CD4-positive, alpha-beta T cell (primary cell): ENCODE data around the gene KRTAP5-4. TPM values are rescaled to one million over a fixed set of nuclear protein-coding genes. Genes with fewer than 3 reads are reported as not detected.
A peak's percentile ranks its signal among the peaks of the same experiment; 100 is the strongest.

Experiments
- ATAC-seq: fragments of 200-7000 bp; cut with Tn5 transposase; one replicate; pipeline ENCODE4 v1.10.0; 2022; ENCODE audit warnings: mild to moderate bottlenecking; ENCODE audit not compliant: poor library complexity
- CTCF ChIA-PET: fragments of 350-600 bp; sonication (Branson Sonifier 250); formaldehyde crosslinking; loops from one replicate; lab custom pipeline; 2021; ENCODE audit warnings: antibody characterized with exemption, inconsistent platforms; lab: Charles Lee
- POLR2A ChIA-PET: fragments of 350-600 bp; sonication (Branson Sonifier 250); formaldehyde crosslinking; loops from one replicate; lab custom pipeline; 2021; ENCODE audit warnings: antibody characterized with exemption, inconsistent platforms; lab: Charles Lee
- DNase-seq, 14 experiments: peaks; one replicate each; pipeline ENCODE4 v3.0.0-alpha.2; 2013 to 2020; ENCODE audit warnings: mixed read lengths in 2 of 14
- H3K27ac ChIP-seq, 2 donors: one replicate each; pipeline versions ENCODE4 v1.5.1 to v1.7.0; 2013; ENCODE audit warnings: low read length in 2 of 2, low read depth in 1 of 2, mild to moderate bottlenecking in 1 of 2
- H3K27me3 ChIP-seq, 2 experiments: 1 replicate in 1 of 2; 2 replicates in 1 of 2; pipeline versions ENCODE4 v1.6.1 to v1.7.0; 2013; ENCODE audit warnings: low read length in 2 of 2, control low read depth in 1 of 2, mild to moderate bottlenecking in 1 of 2, moderate library complexity in 1 of 2; ENCODE audit not compliant: insufficient read depth in 2 of 2, control insufficient read depth in 1 of 2
- H3K36me3 ChIP-seq: one replicate; pipeline ENCODE4 v1.6.1; 2013; ENCODE audit warnings: low read length, control low read depth; ENCODE audit not compliant: insufficient read depth
- H3K4me1 ChIP-seq: one replicate; pipeline ENCODE4 v1.6.1; 2013; ENCODE audit warnings: low read length, control low read depth; ENCODE audit not compliant: insufficient read depth
- H3K4me3 ChIP-seq: one replicate; pipeline ENCODE4 v1.5.1; 2013; ENCODE audit warnings: mild to moderate bottlenecking, low read length, moderate library complexity
- H3K9me3 ChIP-seq, 2 experiments: 1 replicate in 1 of 2; 2 replicates in 1 of 2; pipeline versions ENCODE4 v1.6.1 to v1.7.0; 2013; ENCODE audit warnings: low read length in 2 of 2, mild to moderate bottlenecking in 2 of 2, control low read depth in 1 of 2, moderate library complexity in 1 of 2; ENCODE audit not compliant: control insufficient read depth in 1 of 2, insufficient read depth in 1 of 2
- H3K27ac Mint-ChIP-seq: one replicate; pipeline ENCODE4 v1.8.0; 2020; ENCODE audit warnings: mixed read lengths
- H3K27me3 Mint-ChIP-seq: one replicate; pipeline ENCODE4 v1.8.0; 2021; ENCODE audit warnings: mixed read lengths
- H3K36me3 Mint-ChIP-seq: one replicate; pipeline ENCODE4 v1.8.0; 2021; ENCODE audit warnings: low read depth, mixed read lengths
- H3K4me1 Mint-ChIP-seq: one replicate; pipeline ENCODE4 v1.8.0; 2021; ENCODE audit warnings: low read depth, mixed read lengths
- H3K4me3 Mint-ChIP-seq: one replicate; pipeline ENCODE4 v1.8.0; 2020; ENCODE audit warnings: mild to moderate bottlenecking, mixed read lengths
- H3K9me3 Mint-ChIP-seq: one replicate; pipeline ENCODE4 v1.8.0; 2020; ENCODE audit warnings: mixed read lengths
- CTCF ChIP-seq: fragments of 200-600 bp; IDR thresholded peaks from one replicate; pipeline ENCODE4 v1.8.0; 2022; ENCODE audit warnings: antibody characterized with exemption, mild to moderate bottlenecking
- intact Hi-C, 2 experiments: fragments of 100-400 bp; cut with DNase I in 1 of 2; cut with micrococcal nuclease in 1 of 2; formaldehyde crosslinking; loops; one replicate each; pipeline versions ENCODE4 v1.15.1 to v1.9.0; 2023 to 2025; cut with DNase I, micrococcal nuclease
- total RNA-seq, 174 experiments: library from RNA in 2 of 174; stranded (reverse) in 2 of 174; gene quantifications; one replicate each; pipeline ENCODE4 v1.2.3 and lab custom pipeline; 2021 to 2026

KRTAP5-4 gene
- total RNA-seq, 2 experiments from 2014 or later: not detected

- peaks cover 40% of the 10 kb centered on the region for H3K27me3 Mint-ChIP-seq
- Histone ChIP-seq H3K4me1 (peaks cover 10% of the 10 kb centered on the region), H3K27me3 (peaks cover 12% of the 10 kb centered on the region in 2 experiments), H3K9me3 (no peaks in the 10 kb centered on the region), H3K4me3 (no peak overlapping the region), H3K36me3 (no peaks in the 10 kb centered on the region), H3K27ac (no peak overlapping the region)
- no peaks in the 10 kb centered on the region for H3K36me3 Mint-ChIP-seq
- H3K9me3 Mint-ChIP-seq: no peaks in the 10 kb centered on the region
- H3K4me3 Mint-ChIP-seq: no peak overlapping the region
- intact Hi-C loops: loop anchor here (1.0 to 5.0 kb wide), 4 partner anchors 34 to 82 kb away; no protein-coding TSS in a partner anchor
- peak; percentile 26 to 78 (median 56) for DNase-seq
- POLR2A ChIA-PET: no interaction called here
- H3K4me1 Mint-ChIP-seq: peaks cover 10% of the 10 kb centered on the region
- H3K27ac Mint-ChIP-seq: no peak overlapping the region
- CTCF ChIA-PET: interaction anchor here (1.1 kb wide), 1 partner anchor 11 kb away, joined by 3 read pairs; no protein-coding TSS in a partner anchor
- TF ChIP-seq CTCF: peak; percentile 84
- peak; percentile 97 for ATAC-seq
Observed at GRCh38 chr11:1628506-1629325, 6.8 kb upstream of the KRTAP5-4 start.

- Mint-ChIP-seq H3K9me3 (no peaks in the 10 kb centered on the region), H3K36me3 (no peaks in the 10 kb centered on the region), H3K27ac (no peak overlapping the region), H3K4me3 (no peak overlapping the region), H3K4me1 (peaks cover 4% of the 10 kb centered on the region), H3K27me3 (peaks cover 21% of the 10 kb centered on the region)
- no peak for TF ChIP-seq CTCF
- no peak overlapping the region for H3K4me3 ChIP-seq
- no peaks in the 10 kb centered on the region for H3K36me3 ChIP-seq
- ChIA-PET POLR2A (no interaction called here), CTCF (no interaction called here)
- H3K27ac ChIP-seq: no peak overlapping the region
- ATAC-seq: no peak
- DNase-seq: no peak
- peaks cover 10% of the 10 kb centered on the region for H3K4me1 ChIP-seq
- no peaks in the 10 kb centered on the region for H3K9me3 ChIP-seq
- H3K27me3 ChIP-seq: peaks cover 3 to 5% of the 10 kb centered on the region in 2 experiments
- intact Hi-C loops: loop anchor here in 1 of 2 experiments (5.0 kb wide), 1 partner anchor 78 kb away; no protein-coding TSS in a partner anchor
Observed at GRCh38 chr11:1625541-1625940, 3.6 kb upstream of the KRTAP5-4 start.

DNA sequence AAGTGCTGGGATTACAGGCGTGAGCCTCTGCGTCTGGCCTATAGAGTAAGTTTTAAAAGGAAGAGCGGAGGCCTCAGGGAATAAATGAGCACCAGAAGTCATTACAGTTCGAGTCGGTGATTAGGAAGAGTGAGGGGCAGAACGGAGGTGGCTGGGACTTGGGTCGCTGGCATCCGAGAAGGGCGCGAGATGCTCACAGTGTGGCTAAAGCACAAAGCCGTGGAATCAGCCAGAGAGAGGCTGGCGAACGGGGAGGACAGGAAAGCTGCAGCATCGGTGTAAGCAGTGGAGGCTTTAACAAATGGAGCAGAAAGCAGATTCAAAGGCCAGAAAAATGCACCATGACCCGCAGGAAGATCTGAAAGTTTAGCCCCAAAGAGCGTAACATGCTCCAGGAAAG, 2.7 kb upstream of the KRTAP5-4 start:
- Mint-ChIP-seq H3K4me1 (peaks cover 5% of the 10 kb centered on the region), H3K27me3 (peaks cover 18% of the 10 kb centered on the region), H3K4me3 (no peak overlapping the region), H3K9me3 (no peaks in the 10 kb centered on the region), H3K27ac (no peak overlapping the region), H3K36me3 (no peaks in the 10 kb centered on the region)
- DNase-seq: no peak
- Histone ChIP-seq H3K36me3 (no peaks in the 10 kb centered on the region), H3K4me3 (no peak overlapping the region), H3K27ac (no peak overlapping the region), H3K27me3 (peaks cover 0 to 5% of the 10 kb centered on the region in 2 experiments), H3K4me1 (peaks cover 12% of the 10 kb centered on the region), H3K9me3 (no peaks in the 10 kb centered on the region)
- intact Hi-C loops: loop anchor here in 1 of 2 experiments (5.0 kb wide), 1 partner anchor 77 kb away; no protein-coding TSS in a partner anchor
- TF ChIP-seq CTCF: no peak
- ATAC-seq: no peak
- POLR2A ChIA-PET: no interaction called here
- CTCF ChIA-PET: interaction anchor here (1.4 kb wide), 1 partner anchor 50 kb away, joined by 4 read pairs; no protein-coding TSS in a partner anchor
